ENCODE data around the gene FOXP2.

FOXP2 gene

GRCh38 chr7:114740941-114741340 lies 326.3 kb downstream of the FOXP2 start:
- no peak for DNase-seq

- DNase-seq: no peak
Measured at GRCh38 chr7:114741911-114742310, 327.3 kb downstream of the FOXP2 start.
